ENCODE measurements around the gene TSPAN16.
"Not testable (repeated sequence)": the region's sequence is repeated elsewhere in the genome, so short reads cannot be mapped to it uniquely, and the experiment has no call there.

TSPAN16 gene

DNA sequence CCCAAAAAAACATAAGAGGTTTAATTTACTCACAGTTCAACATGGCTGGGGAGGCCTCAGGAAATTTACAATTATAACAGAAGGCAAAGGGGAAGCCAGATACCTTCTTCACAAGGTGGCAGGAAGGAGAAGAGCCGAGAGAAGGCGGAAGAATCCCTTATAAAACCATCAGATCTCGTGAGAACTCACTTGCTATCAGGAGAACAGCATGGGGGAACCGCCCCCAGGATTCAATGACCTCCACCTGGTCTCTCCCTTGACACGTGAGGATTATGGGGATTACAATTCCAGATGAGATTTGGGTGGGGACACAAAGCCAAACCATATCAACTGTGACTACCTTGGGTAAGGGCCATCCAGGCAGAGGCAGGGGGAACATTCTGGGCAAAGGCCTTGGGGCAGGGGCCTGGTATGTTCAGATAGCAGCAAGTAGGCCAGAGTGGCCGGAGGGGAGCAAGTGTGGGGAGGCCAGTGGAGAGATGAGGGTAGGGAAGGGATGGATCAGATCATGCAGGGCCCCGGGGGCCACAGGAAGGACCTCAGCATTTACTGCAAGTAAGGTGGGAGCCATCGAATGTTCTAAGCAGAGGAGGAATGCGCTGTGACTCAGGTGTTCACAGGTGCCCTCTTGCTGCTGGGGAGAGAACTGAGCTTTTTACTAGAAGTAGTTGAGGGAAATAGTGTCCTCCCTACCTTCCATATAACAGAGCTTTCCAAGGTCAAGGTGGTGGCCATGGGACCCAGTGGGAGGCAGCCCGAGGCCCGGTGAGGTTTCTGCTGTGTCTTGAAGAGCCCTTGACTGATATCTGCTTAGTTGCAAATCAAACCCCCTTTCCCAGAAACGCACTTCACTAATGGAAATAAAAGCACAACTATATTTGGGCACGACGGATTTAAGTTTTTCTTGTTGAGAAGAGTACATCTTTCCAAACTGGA lies 25.5 kb downstream of the TSPAN16 start:
- DNase-seq, result no peak

GRCh38 chr19:11322269-11323024 lies 26.5 kb downstream of the TSPAN16 start:
- no peak for DNase-seq

GRCh38 chr19:11323601-11324078 lies 27.7 kb downstream of the TSPAN16 start:
- DNase-seq, result no peak

DNA sequence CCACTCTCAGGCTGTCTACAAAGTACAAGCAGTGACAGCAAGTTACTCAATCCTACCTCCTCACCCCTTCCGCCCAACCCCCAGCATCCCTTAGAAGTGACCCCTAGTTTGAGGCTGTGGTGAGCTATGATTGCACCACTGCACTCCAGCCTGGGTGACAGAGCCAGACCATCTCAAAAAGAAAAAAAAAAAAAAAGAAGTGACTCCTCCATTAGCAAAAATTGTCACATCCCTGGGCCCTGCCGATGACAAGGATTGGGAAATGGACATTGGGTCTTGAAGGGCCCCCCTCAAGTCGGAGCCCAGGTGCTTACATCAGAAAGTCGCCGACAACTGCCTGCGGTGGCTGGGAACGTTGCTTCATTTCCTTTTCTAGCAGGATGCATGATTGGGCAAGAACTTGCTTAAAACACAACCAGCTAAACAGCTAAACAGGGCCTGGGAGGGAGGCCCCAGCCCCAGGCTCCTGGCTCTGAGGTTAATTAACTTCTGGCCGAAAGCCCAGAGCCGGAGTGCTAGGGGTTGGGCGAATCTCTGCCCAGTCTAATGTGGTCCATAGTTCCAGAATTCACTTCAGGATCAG lies 28.2 kb downstream of the TSPAN16 start:
- no peak for DNase-seq

GRCh38 chr19:11324748-11325389 lies 28.9 kb downstream of the TSPAN16 start:
- DNase-seq, result no peak

- no peak for DNase-seq
Observed at GRCh38 chr19:11325544-11325943, 29.6 kb downstream of the TSPAN16 start.

DNA sequence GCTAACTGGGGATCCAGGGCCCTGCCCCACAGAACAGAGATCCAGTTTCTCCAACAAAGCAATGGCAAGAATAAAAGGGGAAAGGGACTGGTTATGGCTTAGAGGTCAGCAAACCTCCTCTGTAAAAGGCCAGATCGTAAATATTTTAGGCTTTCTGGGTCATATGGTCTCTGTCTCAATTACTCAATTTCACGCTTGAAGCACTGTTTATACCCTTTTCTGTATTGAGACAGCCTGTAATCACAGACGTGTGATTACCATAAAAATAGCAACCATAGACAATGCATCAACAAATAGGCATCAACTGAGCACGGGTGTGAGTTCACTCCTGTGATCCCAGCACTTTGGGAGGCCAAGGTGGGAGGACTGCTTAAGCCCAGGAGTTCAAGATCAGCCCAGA lies 34.2 kb downstream of the TSPAN16 start:
- no peak for DNase-seq

DNA sequence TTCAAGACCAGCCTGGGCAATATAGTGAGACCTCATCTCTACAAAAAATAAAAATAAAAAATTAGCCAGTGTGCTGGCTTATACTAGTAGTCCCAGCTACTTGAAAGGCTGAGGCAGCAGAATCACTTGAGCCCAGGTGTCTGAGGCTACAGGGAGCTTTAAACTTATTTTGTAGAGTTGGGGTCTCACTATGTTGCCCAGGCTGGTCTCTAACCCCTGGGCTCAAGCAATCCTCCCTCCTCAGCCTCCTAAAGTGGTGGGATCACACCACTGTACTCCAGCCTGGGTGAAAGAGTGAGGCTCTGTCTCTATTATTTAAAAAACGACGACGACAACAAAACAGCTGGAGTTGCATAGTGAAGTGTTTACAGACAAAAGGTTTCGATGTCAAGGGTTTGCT lies 35.5 kb downstream of the TSPAN16 start:
- no peak for DNase-seq

DNA sequence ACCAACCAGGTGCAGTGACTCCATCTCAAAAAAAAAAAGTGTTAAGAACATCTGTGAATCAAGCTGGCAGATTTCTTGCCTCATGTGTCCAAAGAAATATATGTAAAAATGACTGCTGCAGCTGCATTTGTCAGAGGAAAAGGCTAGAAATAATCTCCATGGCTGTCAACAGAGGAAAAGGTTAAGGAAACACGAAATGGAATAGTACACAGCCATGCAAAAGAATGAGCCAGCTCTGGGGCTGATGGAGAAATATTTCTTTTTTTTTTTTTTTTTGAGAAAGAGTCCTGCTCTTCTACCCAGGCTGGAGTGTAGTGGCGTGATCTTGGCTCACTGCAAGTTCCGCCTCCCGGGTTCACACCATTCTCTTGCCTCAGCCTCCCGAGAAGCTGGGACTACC lies 36.9 kb downstream of the TSPAN16 start:
- no peak for DNase-seq

- not testable (repeated sequence) for DNase-seq
Observed at GRCh38 chr19:11333838-11334237, 37.9 kb downstream of the TSPAN16 start.

DNA sequence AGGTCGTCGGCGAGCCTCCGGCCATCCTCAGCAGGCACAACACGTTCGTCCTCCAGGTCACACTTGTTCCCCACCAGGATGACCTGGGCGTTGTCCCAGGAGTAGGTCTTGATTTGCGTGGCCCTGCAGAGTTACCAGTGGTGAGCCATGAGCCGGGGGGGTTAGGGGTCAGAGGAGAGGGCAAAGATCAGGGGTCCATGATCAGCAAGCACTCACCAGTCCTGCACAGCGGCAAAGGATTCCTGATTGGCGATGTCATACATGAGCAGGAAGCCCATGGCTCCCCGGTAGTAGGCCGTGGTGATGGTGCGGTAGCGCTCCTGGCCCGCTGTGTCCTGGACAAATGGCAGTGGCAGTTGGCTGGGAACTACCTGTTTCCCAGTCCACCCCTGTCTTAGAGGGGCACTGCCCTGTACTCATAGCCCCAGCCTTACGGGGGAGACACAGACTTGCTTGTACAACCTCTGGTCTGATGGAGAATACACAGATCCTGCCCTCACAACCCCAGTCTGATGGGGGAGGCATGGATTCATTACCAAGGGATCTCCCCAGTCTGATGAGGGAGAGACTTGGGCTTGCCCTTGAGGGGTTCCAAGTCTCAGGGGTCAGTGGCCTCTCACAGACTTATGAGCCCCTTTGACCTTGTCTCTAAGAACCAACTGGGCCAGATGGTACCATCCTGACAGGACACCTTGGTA lies 39.6 kb downstream of the TSPAN16 start:
- no peak for DNase-seq

DNA sequence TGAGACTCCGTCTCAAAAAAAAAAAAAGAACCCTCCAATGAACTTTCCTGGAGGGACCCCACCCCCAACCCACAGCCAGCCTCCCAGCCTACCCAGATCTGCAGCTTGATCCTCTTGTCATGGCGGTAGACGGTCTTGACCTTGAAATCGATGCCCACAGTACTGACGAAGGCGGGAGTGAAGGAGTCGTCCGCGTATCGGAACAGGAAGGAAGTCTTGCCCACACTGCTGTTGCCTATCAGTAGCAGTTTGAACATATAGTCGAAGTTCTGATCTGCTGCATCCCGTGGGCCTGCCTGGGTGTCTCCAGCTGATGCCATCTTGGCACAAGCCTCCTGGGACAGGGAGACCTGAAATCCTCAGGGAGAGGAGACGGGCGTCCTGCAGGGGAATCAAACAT lies 41.1 kb downstream of the TSPAN16 start:
- DNase-seq, result no peak

GRCh38 chr19:11338121-11338520 lies 42.2 kb downstream of the TSPAN16 start:
- no peak for DNase-seq

GRCh38 chr19:11338569-11339253 lies 42.8 kb downstream of the TSPAN16 start:
- no peak for DNase-seq

- peak; percentile 59 for DNase-seq
Observed at GRCh38 chr19:11339254-11340098, 43.5 kb downstream of the TSPAN16 start, which contains the start of gene RAB3D. TSS of gene RAB3D (minus strand) at chr19:11339657. CDS start at chr19:11337399, 2,258 bp downstream.

DNA sequence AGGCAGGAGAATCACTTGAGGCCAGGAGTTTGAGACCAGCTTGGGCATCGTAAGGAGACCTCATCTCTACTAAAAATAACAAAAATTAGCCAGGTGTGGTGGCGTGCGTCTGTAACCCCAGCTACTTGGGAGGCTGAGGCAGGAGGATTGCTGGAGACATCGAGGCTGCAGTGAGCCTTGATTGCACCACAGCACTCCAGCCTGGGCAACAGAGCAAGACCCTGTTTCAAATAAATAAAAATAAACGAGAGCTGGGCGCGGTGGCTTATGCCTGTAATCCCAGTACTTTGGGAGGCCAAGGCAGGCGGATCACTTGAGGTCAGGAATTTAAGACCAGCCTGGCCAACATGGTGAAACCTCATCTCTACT lies 44.1 kb downstream of the TSPAN16 start:
- not testable (repeated sequence) for DNase-seq

- DNase-seq, result no peak
Observed at GRCh38 chr19:11342429-11342828, 46.5 kb downstream of the TSPAN16 start.

DNA sequence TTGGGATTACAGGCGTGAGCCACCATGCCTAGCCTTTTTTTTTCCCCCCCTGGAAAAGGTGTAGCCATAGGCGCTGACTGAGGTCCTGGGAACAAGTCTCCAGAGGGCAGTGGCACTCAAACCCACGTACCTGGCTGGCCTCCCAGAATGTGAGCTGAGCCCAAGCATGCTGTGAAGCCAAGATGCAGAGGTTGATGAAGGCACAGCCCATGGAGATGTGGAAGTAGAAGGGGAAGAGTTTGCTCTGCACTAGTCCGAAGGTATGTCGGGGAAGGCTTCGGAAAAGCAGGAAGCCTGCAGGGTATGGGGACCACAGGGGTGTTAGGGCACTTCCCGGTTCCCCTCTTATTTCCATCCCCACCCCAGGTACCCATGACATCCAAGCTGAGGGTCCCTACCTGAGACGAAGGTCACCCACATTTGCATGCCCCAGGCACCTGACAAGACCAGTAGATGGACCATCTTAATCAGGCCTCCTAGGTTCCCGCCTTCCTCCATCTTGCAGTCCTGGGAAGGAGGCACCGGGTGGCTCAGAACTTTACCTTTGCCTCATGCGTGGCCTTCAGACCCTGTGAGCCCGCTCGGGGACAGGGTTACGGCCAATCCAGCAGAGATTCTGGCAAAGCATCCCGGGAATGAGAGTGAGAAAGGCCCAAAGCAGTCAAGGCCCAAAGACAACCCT lies 49.3 kb downstream of the TSPAN16 start:
- no peak for DNase-seq

- DNase-seq, result peak; percentile 77
Observed at GRCh38 chr19:11346104-11346940, 50.4 kb downstream of the TSPAN16 start, which contains the start of the genes CCDC159 and TMEM205. TSS of gene CCDC159 (plus strand) at chr19:11346519. CDS start at chr19:11346607, 88 bp downstream. TSS of gene TMEM205 (minus strand) at chr19:11346268. CDS start at chr19:11345619, 649 bp downstream.

All from NCI-H187 treated with DMSO at 0.1 percent for 48 hours (cell line).